HFFc6 (cell line): Measurements from ENCODE around the gene GLIPR2. TPM values are rescaled to one million over a fixed set of nuclear protein-coding genes. Genes with fewer than 3 reads are reported as not detected.

ENCODE experiments used
- DNase-seq: peaks from one replicate; pipeline ENCODE4 v3.0.0-alpha.2; 2018
- H3K27ac Mint-ChIP-seq: 2 replicates; pipeline ENCODE4 v1.8.0; 2020; ENCODE audit warnings: mild to moderate bottlenecking, mixed read lengths
- H3K27me3 Mint-ChIP-seq: 2 replicates; pipeline ENCODE4 v1.8.0; 2021; ENCODE audit warnings: mild to moderate bottlenecking, moderate library complexity, mixed read lengths; ENCODE audit not compliant: insufficient read depth
- H3K36me3 Mint-ChIP-seq: 2 replicates; pipeline ENCODE4 v1.8.0; 2021; ENCODE audit warnings: low read depth, mixed read lengths
- H3K4me1 Mint-ChIP-seq: 2 replicates; pipeline ENCODE4 v1.8.0; 2020; ENCODE audit warnings: low read depth, mixed read lengths
- H3K4me3 Mint-ChIP-seq: 2 replicates; pipeline ENCODE4 v1.8.0; 2020; ENCODE audit warnings: mild to moderate bottlenecking, moderate library complexity, mixed read lengths
- H3K9me3 Mint-ChIP-seq: 2 replicates; pipeline ENCODE4 v1.8.0; 2020; ENCODE audit warnings: mild to moderate bottlenecking, mixed read lengths
- CTCF ChIP-seq: fragments of 200-600 bp; sonication (generic); IDR thresholded peaks from 2 replicates; pipeline ENCODE4 v1.5.0; 2021; ENCODE audit warnings: antibody characterized with exemption, mild to moderate bottlenecking
- total RNA-seq, 6 experiments: library from RNA; stranded (reverse); fragmentation: NEBNext Ultra II Directional; extraction: Animal tissue kit (Norgen Biotek cat#: 25700); gene quantifications; 2 replicates in 1 of 6; 3 replicates in 5 of 6; pipeline ENCODE4 v1.2.3, GENCODE V29; 2021

The GLIPR2 gene
- total RNA-seq, 6 experiments from 2014 or later: 18.1 to 24.7 (median 23.4) TPM

GRCh38 chr9:36165826-36166167, 29.3 kb downstream of the GLIPR2 start:
- H3K9me3 Mint-ChIP-seq: no peaks in the 10 kb centered on the region
- no peaks in the 10 kb centered on the region for H3K27me3 Mint-ChIP-seq
- H3K4me3 Mint-ChIP-seq: peak overlapping the region; percentile 86
- H3K4me1 Mint-ChIP-seq: peaks cover 61% of the 10 kb centered on the region
- peaks cover 14% of the 10 kb centered on the region for H3K36me3 Mint-ChIP-seq
- DNase-seq: peak; percentile 40
- H3K27ac Mint-ChIP-seq: peak overlapping the region; percentile 74
- TF ChIP-seq CTCF: no peak

DNA sequence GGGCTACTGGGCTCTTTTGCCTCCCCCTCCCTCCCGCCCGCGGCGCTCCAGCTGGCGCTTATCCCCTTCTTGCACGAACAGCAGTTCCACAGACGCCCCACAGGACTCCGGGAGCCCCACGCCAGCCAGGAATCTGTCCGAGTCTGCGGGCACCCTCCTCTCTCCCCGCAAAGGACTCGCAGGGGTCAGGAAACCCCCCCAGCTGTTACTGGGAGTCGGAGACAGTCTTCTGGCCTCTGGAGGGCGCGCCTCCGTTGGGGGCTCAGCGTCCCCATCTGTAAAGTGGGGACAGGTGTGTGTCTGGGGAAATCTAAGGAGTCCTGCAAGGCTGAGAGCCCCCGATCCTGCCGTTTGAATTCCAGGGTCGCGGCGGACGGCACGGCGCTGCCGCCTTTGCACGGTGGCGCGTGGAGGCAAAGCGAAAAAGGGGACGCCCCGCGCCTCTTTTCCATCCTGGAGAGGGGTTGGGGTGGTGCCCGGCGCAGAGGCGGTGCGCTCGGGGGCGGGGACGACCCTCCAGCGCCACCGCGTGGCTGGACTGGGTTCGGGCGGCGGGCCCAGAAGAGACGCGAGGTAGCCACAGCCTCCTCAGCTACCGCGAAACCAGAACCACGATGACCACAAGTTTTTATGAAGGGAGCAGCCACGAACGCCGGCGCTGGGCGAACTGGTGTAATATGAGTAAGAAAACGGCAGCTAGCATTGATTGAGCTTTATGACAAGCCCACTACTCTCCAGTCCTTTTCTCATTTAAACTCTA, 29.8 kb downstream of the GLIPR2 start:
- peak overlapping the region; percentile 72 for H3K27ac Mint-ChIP-seq
- peak overlapping the region; percentile 86 for H3K4me3 Mint-ChIP-seq
- H3K4me1 Mint-ChIP-seq: peaks cover 55% of the 10 kb centered on the region
- peaks cover 14% of the 10 kb centered on the region for H3K36me3 Mint-ChIP-seq
- H3K9me3 Mint-ChIP-seq: no peaks in the 10 kb centered on the region
- peak; percentile 78 for DNase-seq
- peak; percentile 95 for TF ChIP-seq CTCF
- no peaks in the 10 kb centered on the region for H3K27me3 Mint-ChIP-seq

GRCh38 chr9:36169166-36169565, 32.6 kb downstream of the GLIPR2 start, which contains the start of gene CCIN:
CCIN (plus strand) TSS chr9:36169388; CDS start chr9:36169503, 115 bp downstream.
- no peaks in the 10 kb centered on the region for H3K27me3 Mint-ChIP-seq
- peaks cover 10% of the 10 kb centered on the region for H3K36me3 Mint-ChIP-seq
- H3K4me1 Mint-ChIP-seq: peaks cover 27% of the 10 kb centered on the region
- TF ChIP-seq CTCF: no peak
- DNase-seq: no peak
- no peaks in the 10 kb centered on the region for H3K9me3 Mint-ChIP-seq
- no peak within 1 kb of the TSS for H3K4me3 Mint-ChIP-seq
- H3K27ac Mint-ChIP-seq: no peak within 1 kb of the TSS

DNA sequence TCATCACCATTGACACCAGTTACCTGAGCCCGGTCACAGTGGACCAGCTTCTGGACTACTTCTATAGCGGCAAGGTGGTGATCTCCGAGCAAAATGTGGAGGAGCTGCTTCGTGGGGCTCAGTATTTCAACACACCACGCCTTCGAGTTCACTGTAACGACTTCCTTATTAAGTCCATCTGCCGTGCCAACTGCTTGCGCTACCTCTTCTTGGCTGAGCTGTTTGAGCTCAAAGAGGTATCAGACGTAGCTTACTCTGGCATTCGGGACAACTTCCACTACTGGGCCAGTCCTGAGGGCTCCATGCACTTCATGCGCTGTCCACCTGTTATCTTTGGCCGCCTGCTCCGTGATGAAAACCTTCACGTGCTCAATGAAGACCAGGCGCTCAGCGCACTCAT, 33.2 kb downstream of the GLIPR2 start:
- Mint-ChIP-seq H3K9me3 (no peaks in the 10 kb centered on the region), H3K4me1 (peaks cover 22% of the 10 kb centered on the region), H3K4me3 (no peak overlapping the region), H3K27me3 (no peaks in the 10 kb centered on the region), H3K36me3 (peaks cover 10% of the 10 kb centered on the region), H3K27ac (no peak overlapping the region)
- no peak for DNase-seq
- TF ChIP-seq CTCF: no peak

DNA sequence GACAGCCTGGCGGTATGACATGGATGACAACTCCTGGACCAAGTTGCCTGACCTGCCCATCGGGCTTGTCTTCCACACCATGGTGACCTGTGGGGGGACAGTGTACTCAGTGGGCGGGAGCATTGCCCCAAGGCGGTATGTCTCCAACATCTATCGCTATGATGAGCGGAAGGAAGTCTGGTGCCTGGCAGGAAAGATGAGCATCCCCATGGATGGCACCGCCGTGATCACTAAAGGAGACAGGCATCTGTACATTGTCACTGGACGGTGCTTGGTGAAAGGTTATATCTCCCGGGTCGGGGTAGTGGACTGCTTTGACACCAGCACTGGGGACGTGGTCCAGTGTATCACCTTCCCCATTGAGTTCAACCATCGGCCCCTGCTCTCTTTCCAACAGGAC, 34.0 kb downstream of the GLIPR2 start:
- H3K36me3 Mint-ChIP-seq: peaks cover 10% of the 10 kb centered on the region
- no peaks in the 10 kb centered on the region for H3K9me3 Mint-ChIP-seq
- no peak for DNase-seq
- TF ChIP-seq CTCF: no peak
- peaks cover 14% of the 10 kb centered on the region for H3K4me1 Mint-ChIP-seq
- H3K27me3 Mint-ChIP-seq: no peaks in the 10 kb centered on the region
- H3K4me3 Mint-ChIP-seq: no peak overlapping the region
- H3K27ac Mint-ChIP-seq: no peak overlapping the region
